IMR-90 (cell line): ENCODE measurements around the gene RIF1. TPM values are rescaled to one million over a fixed set of nuclear protein-coding genes. Genes with fewer than 3 reads are reported as not detected.

Experiments
- ATAC-seq: fragments of 200-7000 bp; cut with Tn5 transposase; 2 replicates; pipeline ENCODE4 v1.9.1; 2020; ENCODE audit warnings: low read depth, mild to moderate bottlenecking, moderate library complexity
- BruUV-seq: library from RNA; stranded (reverse); fragments of 400-500 nt; replicated peaks from 2 replicates; lab custom pipeline; 2021; lab: Mats Ljungman, UMichigan
- CTCF ChIA-PET: fragments of 300-600 bp; formaldehyde crosslinking; extraction: SDS; loops from one replicate; lab custom pipeline; 2021; ENCODE audit warnings: antibody characterized with exemption; lab: Yijun Ruan, JAX
- POLR2A ChIA-PET: fragments of 300-600 bp; sonication (Branson Sonifier 250); formaldehyde crosslinking; loops from one replicate; lab custom pipeline; 2022; ENCODE audit warnings: antibody characterized with exemption; ENCODE audit not compliant: unreplicated experiment; lab: Charles Lee
- DNase-seq: peaks from one replicate; pipeline ENCODE4 v3.0.0; 2013
- H2AFZ ChIP-seq: replicated peaks from 2 replicates; pipeline ENCODE3; 2013; ENCODE audit warnings: low read length, mild to moderate bottlenecking; ENCODE audit not compliant: poor library complexity
- H2AK5ac ChIP-seq: 2 replicates; pipeline ENCODE4 v1.6.1; 2013; ENCODE audit warnings: low read depth, low read length, inconsistent platforms
- H2AK9ac ChIP-seq: replicated peaks from 2 replicates; pipeline ENCODE3; 2013; ENCODE audit warnings: mild to moderate bottlenecking, low read depth, low read length, moderate library complexity; ENCODE audit not compliant: poor library complexity
- H2BK120ac ChIP-seq: 2 replicates; pipeline ENCODE4 v1.6.1; 2013; ENCODE audit warnings: low read depth, low read length, inconsistent platforms
- H2BK15ac ChIP-seq: 3 replicates; pipeline ENCODE4 v1.6.1; 2013; ENCODE audit warnings: low read depth, low read length, inconsistent platforms
- H2BK20ac ChIP-seq: 2 replicates; pipeline ENCODE4 v1.6.1; 2013; ENCODE audit warnings: low read depth, mild to moderate bottlenecking, inconsistent platforms, low read length, moderate library complexity
- H2BK5ac ChIP-seq: 2 replicates; pipeline ENCODE4 v1.6.1; 2013; ENCODE audit warnings: mild to moderate bottlenecking, low read depth, low read length, inconsistent platforms; ENCODE audit not compliant: poor library complexity, severe bottlenecking
- H3K14ac ChIP-seq: replicated peaks from 2 replicates; pipeline ENCODE4 v1.6.1; 2013; ENCODE audit warnings: low read depth, low read length, inconsistent platforms
- H3K18ac ChIP-seq: 2 replicates; pipeline ENCODE4 v1.6.1; 2013; ENCODE audit warnings: low read depth, low read length, control low read depth
- H3K23ac ChIP-seq: 2 replicates; pipeline ENCODE4 v1.6.1; 2013; ENCODE audit warnings: low read depth, low read length, inconsistent platforms
- H3K27ac ChIP-seq: 2 replicates; pipeline ENCODE4 v1.5.1; 2013; ENCODE audit warnings: mild to moderate bottlenecking, control low read depth, low read length; ENCODE audit not compliant: insufficient read depth
- H3K27me3 ChIP-seq: 2 replicates; pipeline ENCODE4 v1.6.1; 2013; ENCODE audit warnings: low read length; ENCODE audit not compliant: control insufficient read depth, insufficient read depth
- H3K36me3 ChIP-seq: 2 replicates; pipeline ENCODE4 v1.6.1; 2013; ENCODE audit warnings: low read length, mixed read lengths; ENCODE audit not compliant: control insufficient read depth, insufficient read depth
- H3K4ac ChIP-seq: 2 replicates; pipeline ENCODE4 v1.6.1; 2013; ENCODE audit warnings: low read depth, low read length, inconsistent platforms
- H3K4me1 ChIP-seq: 2 replicates; pipeline ENCODE4 v1.6.1; 2013; ENCODE audit warnings: low read length, mixed read lengths; ENCODE audit not compliant: control insufficient read depth, insufficient read depth
- H3K4me2 ChIP-seq: 2 replicates; pipeline ENCODE4 v1.6.1; 2013; ENCODE audit warnings: low read depth, mild to moderate bottlenecking, control low read depth, low read length, moderate library complexity
- H3K4me3 ChIP-seq: 2 replicates; pipeline ENCODE4 v1.5.1; 2013; ENCODE audit warnings: low read depth, mild to moderate bottlenecking, control low read depth, low read length, moderate library complexity; ENCODE audit not compliant: insufficient read depth
- H3K56ac ChIP-seq: 2 replicates; pipeline ENCODE4 v1.6.1; 2013; ENCODE audit warnings: low read length, inconsistent platforms; ENCODE audit not compliant: insufficient read depth; ENCODE audit errors: extremely low read depth
- H3K79me1 ChIP-seq, 2 experiments: 2 replicates each; pipeline ENCODE4 v1.6.1; 2013; ENCODE audit warnings: low read length in 2 of 2, inconsistent platforms in 1 of 2, low read depth in 1 of 2
- H3K9ac ChIP-seq: 2 replicates; pipeline ENCODE4 v1.6.1; 2013; ENCODE audit warnings: low read depth, low read length, control low read depth
- H3K9me1 ChIP-seq: 2 replicates; pipeline ENCODE4 v1.6.1; 2013; ENCODE audit warnings: low read length, inconsistent platforms; ENCODE audit not compliant: insufficient read depth
- H3K9me3 ChIP-seq: 2 replicates; pipeline ENCODE4 v1.6.1; 2013; ENCODE audit warnings: low read length; ENCODE audit not compliant: control insufficient read depth, insufficient read depth
- H4K20me1 ChIP-seq: 2 replicates; pipeline ENCODE4 v1.6.1; 2013; ENCODE audit warnings: low read length, inconsistent platforms; ENCODE audit not compliant: insufficient read depth
- H4K5ac ChIP-seq: 2 replicates; pipeline ENCODE4 v1.6.1; 2013; ENCODE audit warnings: mild to moderate bottlenecking, low read depth, low read length, control low read depth
- H4K8ac ChIP-seq, 2 experiments: 2 replicates each; pipeline ENCODE4 v1.6.1; 2013; ENCODE audit warnings: low read depth in 2 of 2, low read length in 2 of 2, control low read depth in 1 of 2, inconsistent platforms in 1 of 2
- H4K91ac ChIP-seq: 2 replicates; pipeline ENCODE4 v1.6.1; 2013; ENCODE audit warnings: low read depth, low read length, inconsistent platforms; ENCODE audit not compliant: insufficient read depth
- BHLHE40 ChIP-seq: fragments of 150-350 bp; IDR thresholded peaks from 2 replicates; pipeline ENCODE4 v1.6.1; 2016; ENCODE audit warnings: mild to moderate bottlenecking, low read depth, low read length
- CHD1 ChIP-seq: IDR thresholded peaks from 2 replicates; pipeline ENCODE4 v1.6.1; 2012; ENCODE audit warnings: low read depth, low read length, improper control_type of control experiment
- ELK1 ChIP-seq: fragments of 150-350 bp; IDR thresholded peaks from 2 replicates; pipeline ENCODE4 v1.6.1; 2016; ENCODE audit warnings: low read depth, mild to moderate bottlenecking, low read length, moderate library complexity, borderline replicate concordance
- FOS ChIP-seq: fragments of 150-350 bp; IDR thresholded peaks from 2 replicates; pipeline ENCODE4 v1.6.1; 2016; ENCODE audit warnings: low read depth, low read length
- MAFK ChIP-seq: IDR thresholded peaks from 2 replicates; pipeline ENCODE4 v1.6.1; 2012; ENCODE audit warnings: low read depth, low read length, improper control_type of control experiment
- MAZ ChIP-seq: IDR thresholded peaks from 2 replicates; pipeline ENCODE4 v1.6.1; 2012; ENCODE audit warnings: low read depth, mild to moderate bottlenecking, low read length, improper control_type of control experiment, moderate library complexity, borderline replicate concordance
- RAD21 ChIP-seq: IDR thresholded peaks from 2 replicates; pipeline ENCODE4 v1.6.1; 2012; ENCODE audit warnings: low read length, improper control_type of control experiment
- SMC3 ChIP-seq: fragments of 150-350 bp; IDR thresholded peaks from 2 replicates; pipeline ENCODE4 v1.6.1; 2016; ENCODE audit warnings: low read depth, mild to moderate bottlenecking, antibody characterized with exemption, low read length, moderate library complexity
- WGBS, 2 experiments: methylation state at CpG; one replicate each; pipeline versions ENCODE4 v1.1.5 to v1.1.7; 2013; ENCODE audit warnings: missing lambda C conversion rate in 2 of 2; ENCODE audit not compliant: insufficient read length in 1 of 2; ENCODE audit errors: extremely low coverage in 2 of 2; 5-methylcytosine and 5-hydroxymethylcytosine counted together
- dilution Hi-C: fragments of 300-500 bp; cut with HindIII; formaldehyde crosslinking; loops from one replicate; pipeline ENCODE4 v1.14.3; 2018; ENCODE audit warnings: low sequenced_read_pairs; ENCODE audit not compliant: unreplicated experiment
- in situ Hi-C: fragments of 300-500 bp; cut with MboI; formaldehyde crosslinking; loops from 3 replicates; pipeline ENCODE4 v1.14.3; 2019; ENCODE audit warnings: low sequenced_read_pairs, inconsistent platforms, mixed read lengths
- intact Hi-C: fragments of 100-400 bp; cut with micrococcal nuclease; formaldehyde crosslinking; loops from 2 replicates; pipeline ENCODE4 v1.10.0; 2022
- polyA plus RNA-seq, 3 experiments: library from polyadenylated mRNA; depleted of rRNA; stranded (reverse); fragments of >200 nt; gene quantifications; 2 replicates each; pipeline ENCODE4 v1.2.3, GENCODE V29; 2012; ENCODE audit warnings: low replicate concordance in 1 of 3
- total RNA-seq: library from RNA; depleted of rRNA; stranded (reverse); fragments of >200 nt; gene quantifications from 2 replicates; pipeline ENCODE4 v1.2.3, GENCODE V29; 2012
- TF ChIP-seq, protein P1 (sequence below): conservative IDR thresholded peaks from 2 replicates; pipeline ENCODE4 v1.5.1; 2012; ENCODE audit warnings: mild to moderate bottlenecking, low read depth, low read length, improper control_type of control experiment

RIF1 gene
- total and polyA plus RNA-seq, 2 of the 4 experiments (the other 2 are of a cell fraction) = 4.3 to 43.9 TPM

DNA sequence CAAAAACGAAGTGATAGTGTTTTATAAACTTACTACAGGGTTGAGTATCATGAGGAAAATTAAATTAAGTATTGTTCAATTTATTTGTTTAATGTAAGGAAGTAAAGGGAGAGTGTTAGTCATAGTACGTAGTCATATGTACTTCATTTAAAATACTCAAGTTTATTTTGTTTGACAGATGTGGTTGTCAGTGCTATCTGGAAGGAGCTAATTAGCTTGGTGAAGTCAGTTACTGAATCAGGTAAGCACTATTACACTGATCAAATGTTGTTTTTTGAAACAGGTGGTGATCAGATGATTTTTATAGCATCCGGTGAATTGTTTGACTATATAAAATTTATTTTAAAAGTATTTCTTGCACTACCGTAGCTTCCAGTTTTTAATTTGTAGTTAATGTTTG, 28.8 kb downstream of the RIF1 start:
- ATAC-seq (no peak), DNase-seq (no peak)
- no peak overlapping the region for H3K9ac ChIP-seq
- no peak overlapping the region for H2BK20ac ChIP-seq
- no peak overlapping the region for H3K4me2 ChIP-seq
- H3K27me3 ChIP-seq = no peaks in the 10 kb centered on the region
- BruUV-seq = no TSS peak
- H3K4me3 ChIP-seq = no peak overlapping the region
- H2BK5ac ChIP-seq = no peak overlapping the region
- H3K14ac ChIP-seq = no peak overlapping the region
- H2AK9ac ChIP-seq = no peak overlapping the region
- no peak overlapping the region for H3K27ac ChIP-seq
- CTCF ChIA-PET = interaction anchor here (0.8 to 1.4 kb wide), 2 partner anchors 20 to 200 kb away, joined by 3 read pairs; no protein-coding TSS in a partner anchor
- H3K23ac ChIP-seq = no peak overlapping the region
- H2BK15ac ChIP-seq = no peak overlapping the region
- WGBS, 2 experiments = no CpG with 5 or more reads among the region's 4 CpGs
- no peaks in the 10 kb centered on the region for H4K20me1 ChIP-seq
- H4K5ac ChIP-seq = no peak overlapping the region
- H3K4me1 ChIP-seq = no peaks in the 10 kb centered on the region
- in situ Hi-C loops = loop anchor here (25.0 kb wide), 1 partner anchor 1851 kb away; the partner anchor contains the start of gene MMADHC
- TF ChIP-seq CHD1 (no peak), SMC3 (no peak), ELK1 (no peak), MAFK (no peak), FOS (no peak), RAD21 (no peak), BHLHE40 (no peak), MAZ (no peak)
- TF ChIP-seq, protein P1, sequence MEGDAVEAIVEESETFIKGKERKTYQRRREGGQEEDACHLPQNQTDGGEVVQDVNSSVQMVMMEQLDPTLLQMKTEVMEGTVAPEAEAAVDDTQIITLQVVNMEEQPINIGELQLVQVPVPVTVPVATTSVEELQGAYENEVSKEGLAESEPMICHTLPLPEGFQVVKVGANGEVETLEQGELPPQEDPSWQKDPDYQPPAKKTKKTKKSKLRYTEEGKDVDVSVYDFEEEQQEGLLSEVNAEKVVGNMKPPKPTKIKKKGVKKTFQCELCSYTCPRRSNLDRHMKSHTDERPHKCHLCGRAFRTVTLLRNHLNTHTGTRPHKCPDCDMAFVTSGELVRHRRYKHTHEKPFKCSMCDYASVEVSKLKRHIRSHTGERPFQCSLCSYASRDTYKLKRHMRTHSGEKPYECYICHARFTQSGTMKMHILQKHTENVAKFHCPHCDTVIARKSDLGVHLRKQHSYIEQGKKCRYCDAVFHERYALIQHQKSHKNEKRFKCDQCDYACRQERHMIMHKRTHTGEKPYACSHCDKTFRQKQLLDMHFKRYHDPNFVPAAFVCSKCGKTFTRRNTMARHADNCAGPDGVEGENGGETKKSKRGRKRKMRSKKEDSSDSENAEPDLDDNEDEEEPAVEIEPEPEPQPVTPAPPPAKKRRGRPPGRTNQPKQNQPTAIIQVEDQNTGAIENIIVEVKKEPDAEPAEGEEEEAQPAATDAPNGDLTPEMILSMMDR = no peak
- peaks cover 10 to 11% of the 10 kb centered on the region in 2 experiments for H3K79me1 ChIP-seq
- H3K9me3 ChIP-seq = no peaks in the 10 kb centered on the region
- H2AFZ ChIP-seq = no peak overlapping the region
- H2AK5ac ChIP-seq = no peak overlapping the region
- H3K18ac ChIP-seq = no peak overlapping the region
- intact Hi-C loops = no loop called here
- POLR2A ChIA-PET = interaction anchor here (0.5 kb wide), 1 partner anchor 20 kb away, joined by 6 read pairs; no protein-coding TSS in a partner anchor
- dilution Hi-C loops = no loop called here
- no peak overlapping the region for H3K56ac ChIP-seq
- H3K36me3 ChIP-seq = peaks cover 31% of the 10 kb centered on the region
- H2BK120ac ChIP-seq = no peak overlapping the region
- H4K8ac ChIP-seq = no peak overlapping the region
- H4K91ac ChIP-seq = no peak overlapping the region
- no peak overlapping the region for H3K4ac ChIP-seq
- no peaks in the 10 kb centered on the region for H3K9me1 ChIP-seq
